HUDEP-2 (cell line): ENCODE measurements around the gene CENPU.
A peak's percentile ranks its signal among the peaks of the same experiment; 100 is the strongest.
"Not testable (repeated sequence)": the region's sequence is repeated elsewhere in the genome, so short reads cannot be mapped to it uniquely, and the experiment has no call there.

Experiments
- DNase-seq, 76 experiments: peaks; one replicate each; lab custom pipeline; 2025; ENCODE audit not compliant: unreplicated experiment in 76 of 76; lab: John Stamatoyannopoulos, UW

CENPU gene

GRCh38 chr4:184671101-184671500 lies 62.8 kb downstream of the CENPU start:
- no peak for DNase-seq

GRCh38 chr4:184669251-184669650 lies 64.6 kb downstream of the CENPU start:
- no peak for DNase-seq

- DNase-seq: no peak
Observed at GRCh38 chr4:184668511-184669114, 65.3 kb downstream of the CENPU start.

- DNase-seq: no peak
Observed at GRCh38 chr4:184668096-184668495, 65.8 kb downstream of the CENPU start.

GRCh38 chr4:184666670-184667069 lies 67.2 kb downstream of the CENPU start:
- DNase-seq: no peak

GRCh38 chr4:184664445-184665210 lies 69.3 kb downstream of the CENPU start:
- DNase-seq: peak in 14 of 76 experiments; percentile 1 to 48 (median 17)

GRCh38 chr4:184662236-184662635 lies 71.7 kb downstream of the CENPU start:
- DNase-seq: no peak

- no peak for DNase-seq
Observed at GRCh38 chr4:184660978-184661377, 72.9 kb downstream of the CENPU start.

- DNase-seq: not testable (repeated sequence)
Observed at GRCh38 chr4:184657820-184658219, 76.1 kb downstream of the CENPU start.

- no peak for DNase-seq
Observed at GRCh38 chr4:184657144-184657543, 76.8 kb downstream of the CENPU start.

- DNase-seq: no peak
Observed at GRCh38 chr4:184655889-184656869, 77.7 kb downstream of the CENPU start.

- no peak for DNase-seq
Observed at GRCh38 chr4:184653650-184654049, 80.2 kb downstream of the CENPU start.

GRCh38 chr4:184652681-184653080 lies 81.2 kb downstream of the CENPU start:
- not testable (repeated sequence) for DNase-seq

- no peak for DNase-seq
Observed at GRCh38 chr4:184651899-184652298, 82.0 kb downstream of the CENPU start.

- peak in 14 of 76 experiments; percentile 2 to 46 (median 27) for DNase-seq
Observed at GRCh38 chr4:184649971-184650855, 83.7 kb downstream of the CENPU start.

- peak; percentile 36 to 98 (median 93) for DNase-seq
Observed at GRCh38 chr4:184649026-184649970, 84.6 kb downstream of the CENPU start, which contains the start of the genes CASP3 and PRIMPOL. Gene CASP3, minus strand, starts transcription at chr4:184649447. Its CDS starts 10,994 bp downstream, at chr4:184638453. Gene PRIMPOL, plus strand, starts transcription at chr4:184649738. Its CDS starts 7,403 bp downstream, at chr4:184657141.

GRCh38 chr4:184648313-184649025 lies 85.4 kb downstream of the CENPU start:
- peak in 38 of 76 experiments; percentile 4 to 55 (median 24) for DNase-seq

- peak in 2 of 76 experiments; percentile 13 to 33 for DNase-seq
Observed at GRCh38 chr4:184648054-184648312, 85.9 kb downstream of the CENPU start.
